IPS-15b (cell line): ENCODE results near the gene SH3RF3.

Experiments used
- H3K27me3 ChIP-seq: one replicate; pipeline ENCODE4 v1.6.1; 2013; ENCODE audit warnings: low read length; ENCODE audit not compliant: control insufficient read depth, insufficient read depth
- H3K36me3 ChIP-seq: one replicate; pipeline ENCODE4 v1.6.1; 2013; ENCODE audit warnings: low read length; ENCODE audit not compliant: control insufficient read depth, insufficient read depth
- H3K4me1 ChIP-seq: one replicate; pipeline ENCODE4 v1.6.1; 2013; ENCODE audit warnings: mild to moderate bottlenecking, low read length; ENCODE audit not compliant: control insufficient read depth, insufficient read depth
- H3K4me3 ChIP-seq: one replicate; pipeline ENCODE4 v1.5.1; 2013; ENCODE audit warnings: low read depth, low read length
- H3K9ac ChIP-seq: one replicate; pipeline ENCODE4 v1.6.1; 2013; ENCODE audit warnings: low read depth, mild to moderate bottlenecking, low read length
- H3K9me3 ChIP-seq: one replicate; pipeline ENCODE4 v1.6.1; 2013; ENCODE audit warnings: mild to moderate bottlenecking, low read length; ENCODE audit not compliant: control insufficient read depth, insufficient read depth

The SH3RF3 gene

DNA sequence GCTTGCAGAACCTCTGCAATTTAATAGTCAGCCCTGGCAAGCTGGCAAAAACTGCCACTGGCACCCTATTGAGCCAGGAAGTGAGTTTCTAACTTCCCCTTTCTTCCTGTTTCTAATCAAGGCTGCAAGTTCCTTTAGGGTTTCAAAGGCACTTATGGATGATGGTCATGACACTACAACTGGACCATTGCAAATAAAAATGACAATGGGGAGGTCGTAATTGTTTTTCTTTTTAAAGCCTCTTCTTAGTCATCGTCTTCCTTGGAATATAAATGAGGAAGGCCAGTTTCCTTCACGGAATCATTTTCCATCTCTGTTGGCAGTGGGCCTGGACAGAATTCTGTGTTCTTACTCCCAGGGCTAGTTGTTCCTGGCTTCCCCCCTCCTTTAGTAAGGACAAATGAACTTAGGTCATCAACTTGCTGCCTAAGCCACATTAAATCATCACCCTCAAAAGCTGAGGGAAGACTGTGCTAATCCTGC is 35.8 kb downstream of the SH3RF3 start:
- no peaks in the 10 kb centered on the region for H3K4me1 ChIP-seq
- H3K9me3 ChIP-seq, result no peaks in the 10 kb centered on the region
- H3K4me3 ChIP-seq, result no peak overlapping the region
- H3K36me3 ChIP-seq, result no peaks in the 10 kb centered on the region
- no peak overlapping the region for H3K9ac ChIP-seq
- H3K27me3 ChIP-seq, result no peaks in the 10 kb centered on the region

DNA sequence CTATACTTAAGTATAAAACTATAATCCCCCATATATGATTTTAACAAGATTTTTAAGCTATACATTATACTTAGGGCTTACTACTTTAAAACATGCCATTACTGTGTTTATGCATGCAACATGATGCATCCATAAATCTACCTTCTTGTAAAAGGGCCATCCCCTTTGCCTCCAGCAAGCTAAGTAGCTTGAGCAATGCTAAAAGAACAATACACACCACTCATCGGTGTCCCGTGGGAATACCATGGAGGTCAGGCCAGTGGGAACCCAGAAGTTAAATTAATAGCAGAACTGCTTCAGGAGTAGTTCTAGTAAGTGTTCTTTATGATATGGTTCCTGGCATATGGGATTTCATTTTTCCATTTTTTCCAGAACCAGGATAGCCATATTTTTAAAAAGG is 37.8 kb downstream of the SH3RF3 start:
- no peaks in the 10 kb centered on the region for H3K9me3 ChIP-seq
- H3K4me3 ChIP-seq, result no peak overlapping the region
- no peaks in the 10 kb centered on the region for H3K4me1 ChIP-seq
- H3K9ac ChIP-seq, result no peak overlapping the region
- no peaks in the 10 kb centered on the region for H3K27me3 ChIP-seq
- no peaks in the 10 kb centered on the region for H3K36me3 ChIP-seq

DNA sequence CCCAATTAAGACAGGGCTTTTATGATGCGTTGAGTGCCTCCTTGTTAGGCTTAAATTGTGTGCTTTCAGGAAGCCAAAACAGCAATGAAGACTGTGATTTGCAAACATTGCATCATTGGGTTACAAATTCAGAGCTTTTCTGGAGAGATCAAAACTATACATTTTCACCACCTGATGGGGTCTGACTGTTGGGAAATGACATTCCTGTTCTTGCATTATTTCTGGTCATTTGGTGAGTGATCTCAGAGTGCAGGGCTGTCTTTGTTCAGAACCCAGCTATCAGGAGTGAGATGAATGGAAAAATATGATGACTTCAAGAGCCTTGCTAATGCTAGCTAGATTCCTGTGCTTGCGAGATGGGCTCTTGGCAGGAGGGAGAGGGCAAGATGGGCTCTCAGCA is 39.1 kb downstream of the SH3RF3 start:
- Histone ChIP-seq H3K4me3 (no peak overlapping the region), H3K9me3 (no peaks in the 10 kb centered on the region), H3K4me1 (no peaks in the 10 kb centered on the region), H3K9ac (no peak overlapping the region), H3K27me3 (no peaks in the 10 kb centered on the region), H3K36me3 (no peaks in the 10 kb centered on the region)

DNA sequence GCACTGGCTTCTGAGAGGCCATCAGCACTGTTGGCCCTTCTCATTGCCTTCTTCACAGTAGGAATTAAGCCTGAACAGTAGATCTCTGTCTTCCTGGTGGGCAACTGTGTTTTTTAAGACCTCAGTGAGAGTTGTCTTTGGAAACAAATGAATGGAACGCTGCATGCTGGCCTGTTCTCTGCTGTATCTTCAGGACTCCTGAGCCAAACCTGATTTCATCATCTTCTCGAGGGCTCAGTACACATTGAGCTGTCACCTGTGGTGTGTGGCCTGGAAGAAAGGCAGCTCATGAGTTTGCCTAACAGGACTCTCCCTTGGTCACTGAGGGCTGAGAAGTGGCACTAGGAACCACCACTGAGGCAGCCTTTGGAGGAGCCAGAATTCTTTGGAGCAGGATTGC is 39.7 kb downstream of the SH3RF3 start:
- Histone ChIP-seq H3K36me3 (no peaks in the 10 kb centered on the region), H3K4me3 (no peak overlapping the region), H3K27me3 (no peaks in the 10 kb centered on the region), H3K9ac (no peak overlapping the region), H3K4me1 (no peaks in the 10 kb centered on the region), H3K9me3 (no peaks in the 10 kb centered on the region)

DNA sequence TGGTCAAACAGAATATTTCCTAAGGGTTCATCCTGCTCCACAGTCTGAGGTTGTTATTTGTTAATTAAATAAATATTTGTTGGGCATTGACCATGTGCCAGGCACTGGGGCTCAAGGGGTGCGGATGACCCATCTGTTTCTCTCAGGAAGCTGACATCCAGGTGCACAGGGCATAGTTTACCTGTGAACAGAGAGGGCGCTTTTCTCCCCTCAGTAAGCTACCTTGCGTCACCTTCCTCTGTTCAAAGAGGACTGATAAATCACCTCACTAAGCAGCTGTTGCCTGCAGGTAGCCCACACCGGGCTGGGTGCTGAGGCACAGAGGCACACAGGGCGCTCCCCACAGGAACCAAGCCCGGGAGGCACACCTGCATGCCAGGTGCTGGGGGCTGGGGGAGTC is 41.6 kb downstream of the SH3RF3 start:
- no peaks in the 10 kb centered on the region for H3K4me1 ChIP-seq
- no peak overlapping the region for H3K4me3 ChIP-seq
- H3K36me3 ChIP-seq, result no peaks in the 10 kb centered on the region
- H3K9me3 ChIP-seq, result peaks cover 3% of the 10 kb centered on the region
- H3K9ac ChIP-seq, result no peak overlapping the region
- no peaks in the 10 kb centered on the region for H3K27me3 ChIP-seq

DNA sequence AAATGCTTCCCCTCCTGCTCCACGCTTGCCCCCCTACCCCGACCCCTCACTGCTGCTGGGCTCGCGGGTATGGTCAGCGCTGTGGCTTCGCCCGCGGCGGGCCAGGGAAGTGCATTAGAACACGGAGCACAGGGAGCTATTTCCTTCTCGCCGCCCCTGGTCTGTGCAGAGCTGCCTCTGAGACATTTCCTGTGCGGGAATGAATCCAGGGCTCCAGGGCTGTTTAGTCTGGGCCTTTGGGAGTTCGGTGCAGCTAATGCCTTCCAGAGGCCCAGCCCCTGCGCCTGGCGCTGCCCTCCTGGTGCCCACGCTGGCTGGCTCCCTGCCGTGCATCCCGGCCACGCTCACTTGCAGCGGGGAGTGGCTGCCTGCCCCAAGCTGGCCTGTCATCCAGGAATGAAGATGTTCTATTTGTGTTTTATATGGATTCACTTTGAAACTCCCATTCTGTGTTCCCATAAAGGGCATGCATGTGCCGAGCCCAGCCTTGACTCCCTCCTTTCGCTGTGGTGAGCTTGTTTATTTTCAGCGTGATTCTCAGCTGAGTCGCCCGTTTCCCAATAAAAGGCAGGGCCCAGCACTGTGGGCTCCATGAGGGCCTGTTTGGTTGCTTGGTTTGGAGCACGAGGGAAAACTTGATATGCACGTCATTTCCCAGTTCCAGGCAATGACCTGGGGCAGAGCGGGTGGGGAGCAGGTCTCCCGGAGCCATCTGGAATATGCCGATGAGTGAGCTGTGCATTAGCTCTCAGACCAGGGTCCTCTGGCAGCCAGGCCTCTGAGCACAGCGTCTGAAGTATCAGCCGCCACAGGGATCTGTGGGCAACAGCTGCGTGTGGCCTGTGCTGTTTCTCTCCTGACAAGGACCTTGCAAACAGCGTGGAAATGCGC is 42.7 kb downstream of the SH3RF3 start:
- no peak overlapping the region for H3K9ac ChIP-seq
- H3K36me3 ChIP-seq, result no peaks in the 10 kb centered on the region
- no peak overlapping the region for H3K4me3 ChIP-seq
- H3K9me3 ChIP-seq, result peaks cover 3% of the 10 kb centered on the region
- no peaks in the 10 kb centered on the region for H3K27me3 ChIP-seq
- H3K4me1 ChIP-seq, result no peaks in the 10 kb centered on the region

DNA sequence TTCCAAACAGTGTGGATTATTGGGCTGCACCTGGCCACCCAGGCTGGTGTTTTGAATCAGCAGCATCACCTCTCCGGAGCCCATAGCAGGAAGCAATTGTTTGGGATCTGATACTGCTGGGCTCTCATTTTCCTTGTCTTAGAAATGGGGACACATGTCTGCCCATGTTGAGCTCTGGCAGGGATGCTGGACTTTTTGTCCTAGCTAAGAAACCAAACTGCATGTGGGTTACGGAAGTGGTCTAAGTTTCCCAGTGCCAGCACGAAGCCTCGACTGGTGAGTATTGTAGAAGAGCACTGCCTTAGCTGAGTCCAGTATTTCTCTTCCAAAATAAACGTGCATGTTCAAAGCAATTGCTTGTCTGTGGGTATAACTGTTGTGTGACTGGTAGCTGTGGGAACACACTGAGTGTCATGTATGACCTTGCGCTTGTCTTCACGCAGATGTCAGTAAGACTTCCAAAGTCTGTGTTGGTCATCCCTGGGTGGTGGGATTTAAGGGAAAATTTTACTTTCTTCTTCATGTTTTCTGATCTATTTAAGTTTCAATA is 43.6 kb downstream of the SH3RF3 start:
- H3K9ac ChIP-seq, result no peak overlapping the region
- peaks cover 3% of the 10 kb centered on the region for H3K9me3 ChIP-seq
- H3K4me1 ChIP-seq, result no peaks in the 10 kb centered on the region
- H3K4me3 ChIP-seq, result no peak overlapping the region
- H3K36me3 ChIP-seq, result no peaks in the 10 kb centered on the region
- no peaks in the 10 kb centered on the region for H3K27me3 ChIP-seq

DNA sequence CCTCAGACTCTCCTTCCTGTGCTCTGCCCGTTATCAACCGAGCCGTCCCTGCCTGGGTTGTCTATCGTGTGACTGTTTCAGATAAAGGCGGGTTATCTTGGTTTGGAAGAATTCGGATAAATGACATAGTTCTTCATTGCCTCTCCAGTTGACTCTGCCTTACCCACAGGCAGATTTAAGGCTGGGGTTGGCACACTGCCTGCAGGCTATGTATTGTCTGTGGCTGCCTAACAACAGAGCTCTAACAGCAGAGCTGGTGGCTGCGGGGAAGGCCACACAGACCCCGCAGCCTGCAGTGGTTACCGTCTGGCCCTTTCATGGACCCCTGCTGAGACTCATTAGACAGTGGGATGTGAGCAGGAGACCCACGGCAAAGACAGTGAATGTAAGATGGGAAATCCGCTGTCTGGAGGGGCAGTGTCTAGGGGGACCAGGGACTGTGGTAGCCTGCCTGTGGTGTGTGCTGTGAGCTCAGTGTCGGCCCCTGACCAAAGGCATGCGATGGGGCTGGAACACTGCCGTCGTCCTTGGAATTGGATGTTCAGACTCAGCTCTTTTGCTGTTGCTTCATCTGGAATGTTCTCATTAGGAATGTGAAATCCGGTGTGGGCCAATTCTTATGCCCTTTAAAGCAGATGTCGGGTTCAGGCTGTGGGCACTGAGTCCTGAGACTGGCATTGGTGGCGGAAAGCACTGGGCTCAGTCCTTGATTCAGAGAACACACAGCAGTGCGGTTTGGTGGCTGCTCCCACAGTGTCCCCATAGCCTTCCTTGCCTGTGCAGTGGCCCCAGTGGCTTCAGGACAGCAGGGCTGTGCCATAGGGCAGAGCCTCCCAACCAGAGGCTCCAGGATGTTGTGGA is 44.5 kb downstream of the SH3RF3 start:
- no peak overlapping the region for H3K4me3 ChIP-seq
- H3K9me3 ChIP-seq, result peaks cover 3% of the 10 kb centered on the region
- no peak overlapping the region for H3K9ac ChIP-seq
- no peaks in the 10 kb centered on the region for H3K4me1 ChIP-seq
- H3K27me3 ChIP-seq, result no peaks in the 10 kb centered on the region
- H3K36me3 ChIP-seq, result no peaks in the 10 kb centered on the region

DNA sequence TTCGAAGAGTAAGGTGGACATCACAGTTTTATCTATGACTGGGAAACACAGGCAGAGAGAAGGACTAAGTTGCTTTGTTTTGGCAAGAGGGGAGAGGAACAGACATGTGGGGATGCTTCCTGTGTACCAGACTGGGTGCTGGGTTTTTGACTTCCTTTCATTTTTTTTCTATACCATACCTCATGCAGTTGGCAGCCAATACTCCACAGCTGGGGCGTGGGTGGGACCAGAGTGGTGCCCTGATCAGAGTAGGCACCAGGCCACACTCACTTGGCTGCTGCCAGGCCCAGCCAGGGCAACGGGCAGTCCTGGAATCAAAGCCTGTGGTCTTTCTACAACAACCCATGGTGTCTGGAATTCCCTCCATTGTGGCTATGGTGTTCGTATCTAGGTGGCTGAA is 45.2 kb downstream of the SH3RF3 start:
- Histone ChIP-seq H3K9ac (no peak overlapping the region), H3K9me3 (peaks cover 3% of the 10 kb centered on the region), H3K36me3 (no peaks in the 10 kb centered on the region), H3K4me1 (no peaks in the 10 kb centered on the region), H3K27me3 (no peaks in the 10 kb centered on the region), H3K4me3 (no peak overlapping the region)

DNA sequence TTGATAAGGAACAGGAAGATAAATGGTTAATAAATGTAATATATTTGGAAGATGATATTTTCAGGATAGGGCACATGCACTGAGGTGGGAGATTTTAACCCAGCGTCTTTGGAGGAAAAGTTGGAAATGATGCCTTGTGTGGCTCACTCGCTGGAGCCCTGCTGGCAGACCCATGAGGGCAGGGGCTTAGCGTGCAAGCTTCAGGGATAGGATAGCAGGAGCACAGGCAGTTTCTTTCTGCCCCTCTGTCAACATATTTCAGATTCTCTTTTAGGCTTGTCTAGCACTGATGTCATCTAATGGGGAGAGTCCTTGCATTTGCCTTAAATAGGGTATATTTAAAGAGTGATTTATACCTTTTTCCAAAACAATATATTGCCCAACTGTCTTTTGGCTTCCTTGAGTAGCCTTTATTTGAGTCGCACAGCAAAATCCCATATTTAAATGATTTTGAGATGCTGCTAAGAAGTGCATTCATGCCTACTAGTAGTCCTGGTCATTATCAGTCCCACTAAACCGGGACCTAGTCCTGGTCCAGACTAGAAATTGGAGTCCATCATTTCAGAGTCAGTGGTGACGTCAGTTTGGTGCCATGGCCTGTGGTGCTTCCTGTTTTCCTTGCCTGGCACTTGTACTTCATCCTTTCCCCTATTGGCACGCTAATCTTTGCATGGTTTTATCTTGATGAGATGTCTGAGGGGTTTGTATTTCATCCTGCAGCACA is 45.8 kb downstream of the SH3RF3 start:
- no peaks in the 10 kb centered on the region for H3K36me3 ChIP-seq
- H3K9ac ChIP-seq, result no peak overlapping the region
- H3K4me3 ChIP-seq, result no peak overlapping the region
- peaks cover 3% of the 10 kb centered on the region for H3K9me3 ChIP-seq
- H3K4me1 ChIP-seq, result no peaks in the 10 kb centered on the region
- H3K27me3 ChIP-seq, result no peaks in the 10 kb centered on the region

DNA sequence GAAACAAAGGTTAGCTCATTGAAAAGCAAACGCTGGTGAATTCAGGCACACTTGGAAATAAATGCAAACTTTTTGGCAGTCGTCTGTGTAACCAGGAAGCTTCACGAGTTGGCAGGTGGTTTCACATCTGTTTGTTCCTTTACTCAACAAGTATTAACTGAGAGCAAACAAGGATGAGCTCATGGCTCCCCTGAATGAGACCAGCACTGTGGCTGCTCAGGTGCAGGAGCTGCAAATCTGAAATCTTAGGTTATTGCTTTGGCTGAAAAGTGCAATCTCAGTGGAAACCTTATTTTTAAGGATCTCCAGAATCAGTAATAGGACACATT is 46.3 kb downstream of the SH3RF3 start:
- H3K9me3 ChIP-seq, result peaks cover 3% of the 10 kb centered on the region
- no peak overlapping the region for H3K4me3 ChIP-seq
- no peak overlapping the region for H3K9ac ChIP-seq
- H3K4me1 ChIP-seq, result no peaks in the 10 kb centered on the region
- H3K36me3 ChIP-seq, result no peaks in the 10 kb centered on the region
- H3K27me3 ChIP-seq, result no peaks in the 10 kb centered on the region
